GM19239 (cell line): ENCODE results near the gene IFNL1.
"Not testable (repeated sequence)": the region's sequence is repeated elsewhere in the genome, so short reads cannot be mapped to it uniquely, and the experiment has no call there.

ENCODE experiments used
- DNase-seq: peaks from one replicate; pipeline ENCODE4 v3.0.0; 2011; ENCODE audit warnings: low spot score; ENCODE audit not compliant: insufficient read length
- FAIRE-seq: peaks from 2 replicates; lab custom pipeline; 2011; peaks lifted over from hg19 to GRCh38; lab: Jason Lieb, UNC

IFNL1 gene

GRCh38 chr19:39307046-39307821, 11.0 kb downstream of the IFNL1 start:
- no peak for DNase-seq
- no peak for FAIRE-seq

GRCh38 chr19:39307822-39308530, 11.8 kb downstream of the IFNL1 start:
- DNase-seq (no peak), FAIRE-seq (no peak)

GRCh38 chr19:39308531-39309304, 12.5 kb downstream of the IFNL1 start:
- FAIRE-seq (no peak), DNase-seq (no peak)

- FAIRE-seq, DNase-seq: not testable (repeated sequence)
These were observed 13.1 kb downstream of the IFNL1 start for GRCh38 chr19:39309305-39309670.

GRCh38 chr19:39310558-39311311, 14.5 kb downstream of the IFNL1 start:
- DNase-seq (no peak), FAIRE-seq (no peak)

GRCh38 chr19:39314016-39314728, 18.0 kb downstream of the IFNL1 start:
- FAIRE-seq = no peak
- no peak for DNase-seq

- no peak for FAIRE-seq
- DNase-seq = no peak
These were observed 19.7 kb downstream of the IFNL1 start for GRCh38 chr19:39315933-39316332.

GRCh38 chr19:39316627-39317321, 20.6 kb downstream of the IFNL1 start:
- FAIRE-seq = no peak
- DNase-seq = no peak

GRCh38 chr19:39317476-39317875, 21.3 kb downstream of the IFNL1 start:
- FAIRE-seq (no peak), DNase-seq (no peak)

GRCh38 chr19:39318071-39318470, 21.9 kb downstream of the IFNL1 start:
- FAIRE-seq (no peak), DNase-seq (no peak)

- FAIRE-seq (no peak), DNase-seq (no peak)
These were observed 22.5 kb downstream of the IFNL1 start for GRCh38 chr19:39318690-39319089.

- no peak for DNase-seq
- FAIRE-seq = no peak
These were observed 23.1 kb downstream of the IFNL1 start for GRCh38 chr19:39319098-39319891.

GRCh38 chr19:39319892-39320248, 23.7 kb downstream of the IFNL1 start:
- no peak for FAIRE-seq
- no peak for DNase-seq

GRCh38 chr19:39321117-39321831, 25.1 kb downstream of the IFNL1 start:
- no peak for FAIRE-seq
- no peak for DNase-seq

- FAIRE-seq (no peak), DNase-seq (no peak)
These were observed 25.6 kb downstream of the IFNL1 start for GRCh38 chr19:39321832-39322176.

- FAIRE-seq (no peak), DNase-seq (no peak)
These were observed 28.1 kb downstream of the IFNL1 start for GRCh38 chr19:39324242-39324842.
